Body of pancreas (tissue), 4 donors: Measurements from ENCODE around the gene TAF1C. TPM values are rescaled to one million over a fixed set of nuclear protein-coding genes. Genes with fewer than 3 reads are reported as not detected.

Experiments
- ATAC-seq: fragments of 150-250 bp; one replicate; pipeline ENCODE4 v1.9.1; 2016
- DNase-seq, 4 donors: peaks; one replicate each; pipeline ENCODE4 v3.0.0-alpha.2; 2019
- H3K27ac ChIP-seq, 4 donors: fragments of 200-600 bp; sonication (generic); 1 replicate in 3 of 4; 2 replicates in 1 of 4; pipeline versions ENCODE4 v1.5.1 to v1.6.1; 2016 to 2019; ENCODE audit warnings: mild to moderate bottlenecking in 1 of 4, mixed read lengths in 1 of 4, moderate library complexity in 1 of 4
- H3K27me3 ChIP-seq, 2 donors: fragments of 200-600 bp; sonication (generic); one replicate each; pipeline ENCODE4 v1.6.0; 2016; ENCODE audit warnings: mild to moderate bottlenecking in 1 of 2
- H3K36me3 ChIP-seq, 2 donors: fragments of 200-600 bp; sonication (generic); replicated peaks in 1 of 2; 2 replicates each; pipeline ENCODE4 v1.5.1; 2016; ENCODE audit warnings: low read depth in 2 of 2; ENCODE audit not compliant: insufficient read depth in 1 of 2
- H3K4me1 ChIP-seq: fragments of 200-600 bp; sonication (generic); one replicate; pipeline ENCODE4 v1.6.0; 2016
- H3K4me3 ChIP-seq, 2 donors: fragments of 200-600 bp; sonication (generic); 1 replicate in 1 of 2; 2 replicates in 1 of 2; pipeline ENCODE4 v1.5.1; 2016 to 2019
- H3K9me3 ChIP-seq, 3 donors: fragments of 200-600 bp; sonication (generic); 1 replicate in 2 of 3; 2 replicates in 1 of 3; pipeline ENCODE4 v1.5.1; 2016
- CTCF ChIP-seq, 7 experiments: fragments of 450-650 bp in 4 of 7; fragments of 200-600 bp in 3 of 7; sonication (generic) in 3 of 7; IDR thresholded peaks; one replicate each; pipeline ENCODE4 v1.5.1; 2016 to 2019; ENCODE audit warnings: antibody characterized with exemption in 7 of 7
- POLR2A ChIP-seq, 3 donors: fragments of 450-650 bp; IDR thresholded peaks; one replicate each; pipeline ENCODE4 v1.6.1; 2016; ENCODE audit warnings: antibody characterized with exemption in 3 of 3, mild to moderate bottlenecking in 2 of 3
- WGBS, 2 donors: methylation state at CpG; one replicate each; pipeline ENCODE4 v1.1.5; 2017; 5-methylcytosine and 5-hydroxymethylcytosine counted together
- intact Hi-C: fragments of 100-400 bp; cut with DNase I; formaldehyde crosslinking; loops from one replicate; pipeline ENCODE4 v1.15.1; 2023
- total RNA-seq, 2 donors: library from RNA; depleted of rRNA; stranded (reverse); fragments of >200 nt; gene quantifications; one replicate each; pipeline ENCODE4 v1.1.0, GENCODE V29; 2016

Gene TAF1C
- total RNA-seq, 2 donors from 2014 or later = 33.5 to 80.8 TPM

- no peaks in the 10 kb centered on the region for H3K9me3 ChIP-seq
- no peak overlapping the region for H3K4me3 ChIP-seq
- 72 to 92% methylated on average over 1 to 3 of the region's 3 CpGs for WGBS, 2 donors
- H3K27me3 ChIP-seq = no peaks in the 10 kb centered on the region
- H3K4me1 ChIP-seq = no peaks in the 10 kb centered on the region
- ATAC-seq (no peak), DNase-seq (no peak)
- no peak for TF ChIP-seq POLR2A (IDR thresholded peaks at IDR 0.05)
- no peak for TF ChIP-seq CTCF (IDR thresholded peaks at IDR 0.05)
- intact Hi-C loops = no loop called here
- H3K27ac ChIP-seq = no peak overlapping the region
- H3K36me3 ChIP-seq = no peaks in the 10 kb centered on the region
Observed at GRCh38 chr16:84150926-84151325, 35.9 kb downstream of the TAF1C start.

DNA sequence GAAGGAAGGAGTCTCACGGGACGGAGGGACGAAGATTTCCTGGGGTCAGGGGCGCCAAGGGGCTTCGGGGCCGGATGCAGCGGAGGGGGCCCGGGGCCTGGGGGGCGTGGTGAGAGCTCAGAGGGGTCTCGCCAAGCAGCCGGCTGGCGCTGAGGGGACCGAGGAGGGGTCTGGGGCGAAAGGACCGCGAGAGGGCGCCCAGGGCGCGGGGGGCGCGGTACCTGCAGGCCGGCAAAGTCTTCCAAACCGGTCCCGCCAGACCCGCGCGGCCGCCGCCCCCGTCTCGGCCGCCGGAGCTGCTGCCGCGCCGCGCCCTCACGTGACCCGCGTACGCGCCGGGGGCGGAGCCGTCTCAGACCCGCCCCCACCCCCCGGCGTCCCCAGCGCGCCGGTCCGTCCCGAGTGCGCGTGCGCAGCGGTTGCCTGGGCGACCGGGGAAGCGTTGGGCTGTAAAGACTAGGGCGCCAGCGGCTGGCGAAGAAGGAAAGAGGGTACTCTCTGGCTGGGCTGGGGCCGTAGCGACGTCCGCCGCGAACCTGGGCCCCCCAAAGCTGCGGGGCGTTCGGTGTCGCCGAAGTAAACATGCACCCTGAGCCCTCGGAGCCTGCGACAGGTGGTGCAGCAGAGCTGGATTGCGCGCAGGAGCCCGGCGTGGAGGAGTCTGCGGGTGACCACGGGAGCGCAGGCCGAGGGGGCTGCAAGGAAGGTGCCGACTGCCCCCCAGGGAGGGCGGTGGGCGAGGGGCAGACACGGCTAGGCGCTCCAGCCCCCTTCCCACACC is 41.8 kb downstream of the TAF1C start, which contains the start of the genes DNAAF1 and HSDL1:
TSS of gene DNAAF1 (plus strand) at position 450 of the 781 bp plus-strand sequence. CDS start at position 583, 133 bp downstream.
TSS of gene HSDL1 (minus strand) at position 319 of the 781 bp plus-strand sequence. CDS start 13,856 bp downstream, outside the sequence.
- Histone ChIP-seq H3K4me3 (peak within 1 kb of the TSS; percentile 85 to 95), H3K27ac (peak within 1 kb of the TSS in 3 of 4 donors; percentile 62 to 76 (median 69)), H3K36me3 (no peaks in the 10 kb centered on the region), H3K9me3 (no peaks in the 10 kb centered on the region), H3K27me3 (no peaks in the 10 kb centered on the region), H3K4me1 (peaks cover 9% of the 10 kb centered on the region)
- ATAC-seq (peak; percentile 95), DNase-seq (peak; percentile 90 to 94 (median 93))
- TF ChIP-seq CTCF (IDR thresholded peaks at IDR 0.05) (peak in 1 of 7 experiments; percentile 6), POLR2A (IDR thresholded peaks at IDR 0.05) (peak in 2 of 3 donors; percentile 28 to 30)
- intact Hi-C loops = loop anchor here (5.0 kb wide), 1 partner anchor 37 kb away; no protein-coding TSS in a partner anchor
- WGBS, 2 donors = 0 to 1% methylated on average over 32 to 77 of the region's 89 CpGs

GRCh38 chr16:84144209-84144858 is 42.5 kb downstream of the TAF1C start:
- 0 to 1% methylated on average over 26 to 28 of the region's 39 CpGs for WGBS, 2 donors
- peak; percentile 12 to 37 (median 24) for DNase-seq
- H3K27ac ChIP-seq = peak overlapping the region in 3 of 4 donors; percentile 62 to 76 (median 69)
- H3K4me3 ChIP-seq = peak overlapping the region; percentile 85 to 95
- no peaks in the 10 kb centered on the region for H3K9me3 ChIP-seq
- no peaks in the 10 kb centered on the region for H3K27me3 ChIP-seq
- no peak for TF ChIP-seq CTCF (IDR thresholded peaks at IDR 0.05)
- TF ChIP-seq POLR2A (IDR thresholded peaks at IDR 0.05) = no peak
- peaks cover 9% of the 10 kb centered on the region for H3K4me1 ChIP-seq
- intact Hi-C loops = no loop called here
- H3K36me3 ChIP-seq = no peaks in the 10 kb centered on the region
- ATAC-seq = peak; percentile 34

DNA sequence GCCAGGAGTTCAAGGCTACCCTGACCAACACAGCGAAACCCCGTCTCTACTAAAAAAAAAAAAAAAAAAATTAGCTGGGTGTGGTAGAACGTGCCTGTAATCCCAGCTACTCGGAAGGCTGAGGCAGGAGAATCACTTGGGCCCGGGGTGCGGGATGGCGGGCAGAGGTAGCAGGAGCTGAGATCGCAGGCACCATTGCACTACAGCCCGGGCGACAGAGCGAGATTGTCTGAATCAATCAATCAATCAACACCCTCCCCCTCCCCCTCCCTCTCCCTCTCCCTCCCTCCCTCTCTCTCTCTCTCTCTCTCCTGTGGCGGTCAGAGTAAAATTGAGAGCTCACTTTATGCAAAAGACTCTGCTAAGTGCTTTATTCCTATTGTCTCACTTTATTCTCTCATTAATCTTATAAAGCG is 43.1 kb downstream of the TAF1C start:
- Histone ChIP-seq H3K4me1 (peaks cover 9% of the 10 kb centered on the region), H3K4me3 (no peak overlapping the region), H3K27ac (peak overlapping the region in 1 of 4 donors; percentile 62), H3K27me3 (no peaks in the 10 kb centered on the region), H3K9me3 (no peaks in the 10 kb centered on the region), H3K36me3 (no peaks in the 10 kb centered on the region)
- 17 to 24% methylated on average over 13 of the region's 13 CpGs for WGBS, 2 donors
- ATAC-seq (no peak), DNase-seq (peak in 2 of 4 donors; percentile 14 to 21)
- intact Hi-C loops = no loop called here
- TF ChIP-seq CTCF (IDR thresholded peaks at IDR 0.05) (no peak), POLR2A (IDR thresholded peaks at IDR 0.05) (no peak)
